ENCODE measurements around the gene HCN2. TPM values are rescaled to one million over a fixed set of nuclear protein-coding genes. Genes with fewer than 3 reads are reported as not detected.

Gene HCN2
- total RNA-seq, 1 experiment from 2014 or later, result 3.9 TPM

DNA sequence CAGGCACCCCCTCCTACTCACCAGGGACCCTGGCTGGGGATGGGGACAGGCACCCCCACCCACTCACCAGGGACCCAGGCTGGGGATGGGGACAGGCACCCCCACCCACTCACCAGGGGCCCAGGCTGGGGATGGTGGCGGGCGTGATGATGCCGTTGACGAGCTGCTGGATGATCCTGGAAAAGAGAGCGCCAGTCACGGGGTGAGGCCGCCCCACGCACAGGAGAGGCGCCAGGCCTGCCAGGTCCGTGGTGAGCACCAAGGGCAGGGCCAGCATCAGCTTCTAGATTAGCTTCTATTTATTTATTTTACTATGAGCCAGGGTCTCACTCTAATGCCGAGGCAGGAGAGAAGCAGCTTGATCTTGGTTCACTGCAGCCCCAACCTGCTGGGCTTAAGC is 60.4 kb downstream of the HCN2 start:
- intact Hi-C loops (cut with micrococcal nuclease; ENCODE audit: unreplicated experiment), result no loop called here
- no peak overlapping the region for H3K4me3 ChIP-seq (ENCODE audit: low read depth, low read length)
- H3K27me3 Mint-ChIP-seq (ENCODE audit: insufficient read depth, unreplicated experiment), result no peaks in the 10 kb centered on the region
- no TSS peak for BruUV-seq (replicated peaks)
- ChIA-PET CTCF (no interaction called here), POLR2A (no interaction called here)
- peaks cover 1% of the 10 kb centered on the region; the same call in 1 of the 2 replicates for H3K36me3 ChIP-seq (ENCODE audit: control insufficient read depth, insufficient read depth, low read length)
- no peak overlapping the region for H3K4me3 Mint-ChIP-seq (ENCODE audit: unreplicated experiment)
- DNase-seq, result no peak
- H3K4me1 Mint-ChIP-seq (ENCODE audit: low read depth, unreplicated experiment), result no peaks in the 10 kb centered on the region
- no peaks in the 10 kb centered on the region for H3K27me3 ChIP-seq (replicated peaks; ENCODE audit: control insufficient read depth, insufficient read depth, low read length)
- TF ChIP-seq, protein P1, sequence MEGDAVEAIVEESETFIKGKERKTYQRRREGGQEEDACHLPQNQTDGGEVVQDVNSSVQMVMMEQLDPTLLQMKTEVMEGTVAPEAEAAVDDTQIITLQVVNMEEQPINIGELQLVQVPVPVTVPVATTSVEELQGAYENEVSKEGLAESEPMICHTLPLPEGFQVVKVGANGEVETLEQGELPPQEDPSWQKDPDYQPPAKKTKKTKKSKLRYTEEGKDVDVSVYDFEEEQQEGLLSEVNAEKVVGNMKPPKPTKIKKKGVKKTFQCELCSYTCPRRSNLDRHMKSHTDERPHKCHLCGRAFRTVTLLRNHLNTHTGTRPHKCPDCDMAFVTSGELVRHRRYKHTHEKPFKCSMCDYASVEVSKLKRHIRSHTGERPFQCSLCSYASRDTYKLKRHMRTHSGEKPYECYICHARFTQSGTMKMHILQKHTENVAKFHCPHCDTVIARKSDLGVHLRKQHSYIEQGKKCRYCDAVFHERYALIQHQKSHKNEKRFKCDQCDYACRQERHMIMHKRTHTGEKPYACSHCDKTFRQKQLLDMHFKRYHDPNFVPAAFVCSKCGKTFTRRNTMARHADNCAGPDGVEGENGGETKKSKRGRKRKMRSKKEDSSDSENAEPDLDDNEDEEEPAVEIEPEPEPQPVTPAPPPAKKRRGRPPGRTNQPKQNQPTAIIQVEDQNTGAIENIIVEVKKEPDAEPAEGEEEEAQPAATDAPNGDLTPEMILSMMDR (IDR thresholded peaks at IDR 0.05; ENCODE audit: insufficient read depth in 1 of 2, low read depth in 1 of 2, low read length in 1 of 2, severe bottlenecking in 1 of 2, unreplicated experiment in 1 of 2), result no peak
- H3K9me3 ChIP-seq, result no peaks in the 10 kb centered on the region
- H3K36me3 Mint-ChIP-seq (ENCODE audit: insufficient read depth, unreplicated experiment), result peaks cover 57% of the 10 kb centered on the region
- no peaks in the 10 kb centered on the region for H3K9me3 Mint-ChIP-seq (ENCODE audit: unreplicated experiment)
- no peak overlapping the region for H3K27ac Mint-ChIP-seq (ENCODE audit: unreplicated experiment)
- no peaks in the 10 kb centered on the region for H3K4me1 ChIP-seq

DNA sequence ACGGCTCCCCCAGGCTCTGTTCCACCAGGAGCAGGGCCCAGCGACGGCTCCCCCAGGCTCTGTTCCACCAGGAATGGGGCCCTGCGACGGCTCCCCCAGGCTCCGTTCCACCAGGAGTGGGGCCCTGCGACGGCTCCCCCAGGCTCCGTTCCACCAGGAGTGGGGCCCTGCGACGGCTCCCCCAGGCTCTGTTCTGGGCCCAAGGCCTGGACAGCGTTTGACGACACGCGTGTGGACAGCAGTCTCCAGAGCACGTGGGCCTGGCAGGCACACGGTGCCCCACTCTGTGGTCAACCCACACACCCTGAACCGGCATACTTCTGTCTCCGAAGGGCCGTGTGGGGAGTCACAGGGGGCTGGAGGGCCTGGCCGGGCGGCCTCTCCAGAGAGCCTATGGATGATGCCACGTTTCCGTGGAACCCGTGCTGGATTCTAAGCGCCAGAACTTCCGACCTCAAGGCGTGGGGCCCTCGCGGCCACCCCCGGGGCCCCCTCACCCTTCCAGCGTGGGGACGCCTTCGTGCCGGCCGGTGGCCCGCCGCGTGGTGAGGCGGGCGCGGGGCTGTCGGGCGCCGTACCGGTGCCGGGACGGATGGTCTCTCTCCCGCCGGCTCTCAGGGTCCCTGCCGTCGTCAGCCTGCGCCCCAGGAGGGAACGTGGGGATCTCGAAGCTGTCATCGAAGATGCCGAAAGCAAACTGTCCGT is 61.6 kb downstream of the HCN2 start:
- Mint-ChIP-seq H3K4me3 (ENCODE audit: unreplicated experiment) (no peak overlapping the region), H3K4me1 (ENCODE audit: low read depth, unreplicated experiment) (no peaks in the 10 kb centered on the region), H3K9me3 (ENCODE audit: unreplicated experiment) (no peaks in the 10 kb centered on the region), H3K36me3 (ENCODE audit: insufficient read depth, unreplicated experiment) (peaks cover 57% of the 10 kb centered on the region), H3K27ac (ENCODE audit: unreplicated experiment) (no peak overlapping the region), H3K27me3 (ENCODE audit: insufficient read depth, unreplicated experiment) (no peaks in the 10 kb centered on the region)
- DNase-seq, result no peak
- POLR2A ChIA-PET, result no interaction called here
- CTCF ChIA-PET, result no interaction called here
- no TSS peak for BruUV-seq (replicated peaks)
- Histone ChIP-seq H3K4me3 (ENCODE audit: low read depth, low read length) (no peak overlapping the region), H3K27me3 (replicated peaks; ENCODE audit: control insufficient read depth, insufficient read depth, low read length) (no peaks in the 10 kb centered on the region), H3K9me3 (no peaks in the 10 kb centered on the region), H3K36me3 (ENCODE audit: control insufficient read depth, insufficient read depth, low read length) (peaks cover 1% of the 10 kb centered on the region; the same call in 1 of the 2 replicates), H3K4me1 (no peaks in the 10 kb centered on the region)
- intact Hi-C loops (cut with micrococcal nuclease; ENCODE audit: unreplicated experiment), result no loop called here
- TF ChIP-seq, protein P1 (IDR thresholded peaks at IDR 0.05; ENCODE audit: insufficient read depth in 1 of 2, low read depth in 1 of 2, low read length in 1 of 2, severe bottlenecking in 1 of 2, unreplicated experiment in 1 of 2), result no peak

DNA sequence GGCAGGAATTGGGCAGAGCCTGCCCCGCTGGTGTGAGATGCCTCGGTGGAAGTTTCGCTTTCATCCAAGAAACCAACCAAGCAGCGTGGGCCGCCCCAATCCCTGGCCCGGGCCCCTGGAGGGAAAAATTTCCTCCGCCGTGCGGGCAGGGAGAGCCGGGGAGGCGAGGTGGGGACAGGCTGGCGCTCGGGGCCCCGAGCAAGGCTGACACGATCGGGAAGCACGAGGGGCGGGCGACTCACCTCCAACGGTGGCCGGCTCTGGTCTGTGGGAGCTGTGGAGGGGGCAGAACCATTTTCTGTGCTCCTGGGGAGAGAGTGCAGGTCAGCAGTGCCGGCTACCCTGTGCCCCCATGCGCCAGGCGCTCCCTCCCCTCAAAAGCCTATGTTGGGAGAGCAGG is 62.3 kb downstream of the HCN2 start:
- no peak overlapping the region for H3K4me3 ChIP-seq (ENCODE audit: low read depth, low read length)
- TF ChIP-seq, protein P1 (IDR thresholded peaks at IDR 0.05; ENCODE audit: insufficient read depth in 1 of 2, low read depth in 1 of 2, low read length in 1 of 2, severe bottlenecking in 1 of 2, unreplicated experiment in 1 of 2), result no peak
- H3K4me1 ChIP-seq, result no peaks in the 10 kb centered on the region
- no peak for DNase-seq
- no TSS peak for BruUV-seq (replicated peaks)
- no peak overlapping the region for H3K27ac Mint-ChIP-seq (ENCODE audit: unreplicated experiment)
- ChIA-PET POLR2A (no interaction called here), CTCF (no interaction called here)
- peaks cover 60% of the 10 kb centered on the region for H3K36me3 Mint-ChIP-seq (ENCODE audit: insufficient read depth, unreplicated experiment)
- no peaks in the 10 kb centered on the region for H3K9me3 ChIP-seq
- H3K4me1 Mint-ChIP-seq (ENCODE audit: low read depth, unreplicated experiment), result no peaks in the 10 kb centered on the region
- H3K4me3 Mint-ChIP-seq (ENCODE audit: unreplicated experiment), result no peak overlapping the region
- H3K36me3 ChIP-seq (ENCODE audit: control insufficient read depth, insufficient read depth, low read length), result peaks cover 1% of the 10 kb centered on the region; the same call in 1 of the 2 replicates
- H3K27me3 Mint-ChIP-seq (ENCODE audit: insufficient read depth, unreplicated experiment), result no peaks in the 10 kb centered on the region
- intact Hi-C loops (cut with micrococcal nuclease; ENCODE audit: unreplicated experiment), result no loop called here
- H3K9me3 Mint-ChIP-seq (ENCODE audit: unreplicated experiment), result no peaks in the 10 kb centered on the region
- no peaks in the 10 kb centered on the region for H3K27me3 ChIP-seq (replicated peaks; ENCODE audit: control insufficient read depth, insufficient read depth, low read length)

Data from Caco-2 (cell line).